Subcutaneous abdominal adipose tissue (tissue), 5 donors: ENCODE results near the gene WDR90.

Experiments
- H3K27ac ChIP-seq: one replicate; pipeline ENCODE4 v1.7.0; 2013; ENCODE audit warnings: low read depth, mild to moderate bottlenecking, inconsistent platforms, low read length, moderate library complexity
- H3K27me3 ChIP-seq, 5 donors: one replicate each; pipeline ENCODE4 v1.7.0; 2013; ENCODE audit warnings: low read length in 5 of 5, inconsistent platforms in 1 of 5; ENCODE audit not compliant: control insufficient read depth in 5 of 5, insufficient read depth in 4 of 5
- H3K36me3 ChIP-seq, 5 donors: one replicate each; pipeline ENCODE4 v1.7.0; 2013; ENCODE audit warnings: low read length in 5 of 5; ENCODE audit not compliant: control insufficient read depth in 5 of 5, insufficient read depth in 5 of 5
- H3K4me1 ChIP-seq, 5 donors: one replicate each; pipeline ENCODE4 v1.7.0; 2013; ENCODE audit warnings: low read length in 5 of 5, mild to moderate bottlenecking in 3 of 5, moderate library complexity in 1 of 5; ENCODE audit not compliant: control insufficient read depth in 5 of 5, insufficient read depth in 5 of 5
- H3K4me3 ChIP-seq, 5 donors: one replicate each; pipeline ENCODE4 v1.7.0; 2013; ENCODE audit warnings: low read length in 5 of 5, low read depth in 1 of 5
- H3K9ac ChIP-seq, 5 donors: one replicate each; pipeline ENCODE4 v1.7.0; 2013; ENCODE audit warnings: low read length in 5 of 5, mild to moderate bottlenecking in 4 of 5, moderate library complexity in 3 of 5
- H3K9me3 ChIP-seq, 5 donors: one replicate each; pipeline ENCODE4 v1.7.0; 2013; ENCODE audit warnings: low read length in 5 of 5; ENCODE audit not compliant: control insufficient read depth in 5 of 5
- donor health status: healthy.
- donor health status: healthy.
- donor health status: healthy.
- donor health status: healthy.
- donor health status: healthy.

The WDR90 gene

DNA sequence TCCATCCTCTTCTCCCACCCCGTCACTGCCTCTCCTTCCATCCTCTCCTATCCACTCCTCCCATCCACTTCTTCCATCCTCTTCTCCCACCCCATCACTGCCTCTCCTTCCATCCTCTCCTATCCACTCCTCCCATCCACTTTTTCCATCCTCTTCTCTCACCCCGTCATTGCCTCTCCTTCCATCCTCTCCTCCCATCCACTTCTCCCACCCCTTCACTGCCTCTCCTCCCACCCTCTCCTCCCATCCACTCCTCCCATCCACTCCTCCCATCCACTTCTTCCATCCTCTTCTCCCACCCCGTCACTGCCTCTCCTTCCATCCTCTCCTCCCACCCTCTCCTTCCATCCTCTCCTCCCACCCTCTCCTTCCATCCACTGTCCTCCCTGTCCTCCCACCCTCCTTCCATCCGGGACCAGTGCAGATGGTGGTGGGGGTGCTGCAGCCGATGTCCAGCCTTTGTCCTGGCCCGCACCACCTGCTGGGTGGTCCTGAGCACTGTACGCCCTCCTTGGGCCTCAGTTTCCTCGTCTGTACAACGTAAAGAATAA is 17.3 kb upstream of the WDR90 start:
- Histone ChIP-seq H3K4me1 (peaks cover 1 to 45% (median 34%) of the 10 kb centered on the region in 5 donors), H3K27me3 (peaks cover 0 to 2% (median 0%) of the 10 kb centered on the region in 5 donors), H3K9me3 (no peaks in the 10 kb centered on the region), H3K27ac (no peak overlapping the region), H3K9ac (no peak overlapping the region), H3K4me3 (no peak overlapping the region), H3K36me3 (peaks cover 0 to 36% (median 19%) of the 10 kb centered on the region in 5 donors)

GRCh38 chr16:632486-633335 is 16.5 kb upstream of the WDR90 start:
- no peak overlapping the region for H3K27ac ChIP-seq
- no peak overlapping the region for H3K9ac ChIP-seq
- H3K4me3 ChIP-seq = no peak overlapping the region
- peaks cover 1 to 48% (median 40%) of the 10 kb centered on the region in 5 donors for H3K4me1 ChIP-seq
- no peaks in the 10 kb centered on the region for H3K9me3 ChIP-seq
- peaks cover 0 to 29% (median 18%) of the 10 kb centered on the region in 5 donors for H3K36me3 ChIP-seq
- H3K27me3 ChIP-seq = peaks cover 0 to 2% (median 0%) of the 10 kb centered on the region in 5 donors

- Histone ChIP-seq H3K27me3 (peaks cover 0 to 2% (median 0%) of the 10 kb centered on the region in 5 donors), H3K9me3 (no peaks in the 10 kb centered on the region), H3K4me3 (no peak overlapping the region), H3K27ac (no peak overlapping the region), H3K9ac (no peak overlapping the region), H3K4me1 (peaks cover 1 to 52% (median 41%) of the 10 kb centered on the region in 5 donors), H3K36me3 (peaks cover 0 to 21% (median 13%) of the 10 kb centered on the region in 5 donors)
These were observed 15.7 kb upstream of the WDR90 start for GRCh38 chr16:633336-634050.

DNA sequence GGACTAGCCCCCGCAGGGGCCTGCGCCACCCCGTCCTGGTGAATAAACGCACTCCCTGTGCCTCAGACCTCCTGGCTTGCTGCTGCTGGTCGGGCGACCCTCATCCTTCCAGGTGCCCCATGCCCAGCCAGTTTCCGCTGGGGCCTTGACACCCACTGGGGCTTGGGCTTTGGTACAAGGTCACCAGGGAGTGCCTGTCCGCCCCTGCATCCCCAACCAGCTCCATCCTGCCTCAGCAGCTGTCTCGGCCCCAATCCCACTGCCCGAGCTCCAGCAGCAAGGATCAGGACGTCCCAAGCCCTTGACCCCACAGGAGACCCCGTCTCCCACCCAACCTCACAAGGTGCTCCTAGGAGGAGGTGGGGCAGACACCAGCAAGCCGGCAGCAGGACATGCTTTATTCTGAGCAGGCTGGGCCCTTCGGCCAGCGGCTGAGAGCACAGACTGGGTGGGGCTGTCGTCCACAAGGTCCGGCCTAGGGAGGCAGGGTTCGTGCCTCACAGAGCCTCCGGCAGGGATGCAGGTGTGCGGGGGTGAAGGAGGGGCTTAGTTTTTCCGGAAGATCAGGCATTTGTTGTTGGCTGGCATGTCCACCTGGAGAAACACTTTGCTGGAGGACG is 15.0 kb upstream of the WDR90 start:
- no peak overlapping the region for H3K4me3 ChIP-seq
- H3K9ac ChIP-seq = no peak overlapping the region
- H3K27ac ChIP-seq = no peak overlapping the region
- H3K4me1 ChIP-seq = peaks cover 1 to 50% (median 41%) of the 10 kb centered on the region in 5 donors
- H3K27me3 ChIP-seq = peaks cover 0 to 2% (median 0%) of the 10 kb centered on the region in 5 donors
- H3K9me3 ChIP-seq = no peaks in the 10 kb centered on the region
- peaks cover 0 to 18% (median 11%) of the 10 kb centered on the region in 5 donors for H3K36me3 ChIP-seq

GRCh38 chr16:634996-635395 is 14.2 kb upstream of the WDR90 start:
- H3K27me3 ChIP-seq = peaks cover 0 to 2% (median 0%) of the 10 kb centered on the region in 5 donors
- H3K4me1 ChIP-seq = peaks cover 1 to 41% (median 32%) of the 10 kb centered on the region in 5 donors
- peak overlapping the region in 2 of 5 donors; percentile 86 to 92 for H3K4me3 ChIP-seq
- H3K9me3 ChIP-seq = no peaks in the 10 kb centered on the region
- peaks cover 0 to 18% (median 11%) of the 10 kb centered on the region in 5 donors for H3K36me3 ChIP-seq
- H3K27ac ChIP-seq = no peak overlapping the region
- H3K9ac ChIP-seq = peak overlapping the region in 1 of 5 donors; percentile 84

GRCh38 chr16:635573-636205 is 13.5 kb upstream of the WDR90 start:
- Histone ChIP-seq H3K9me3 (no peaks in the 10 kb centered on the region), H3K4me1 (peaks cover 1 to 35% (median 26%) of the 10 kb centered on the region in 5 donors), H3K27ac (peak overlapping the region; percentile 93), H3K27me3 (peaks cover 0 to 2% (median 0%) of the 10 kb centered on the region in 5 donors), H3K36me3 (peaks cover 0 to 18% (median 11%) of the 10 kb centered on the region in 5 donors), H3K9ac (peak overlapping the region in 4 of 5 donors; percentile 84 to 94 (median 86)), H3K4me3 (peak overlapping the region in 4 of 5 donors; percentile 81 to 92 (median 86))

GRCh38 chr16:636206-637080 is 12.7 kb upstream of the WDR90 start, which contains the start of gene METTL26:
METTL26 (minus strand) TSS chr16:636305; CDS start chr16:636290, 15 bp downstream.
- H3K27ac ChIP-seq = peak within 1 kb of the TSS; percentile 93
- H3K9ac ChIP-seq = peak within 1 kb of the TSS; percentile 63 to 94 (median 84)
- peaks cover 0 to 18% (median 11%) of the 10 kb centered on the region in 5 donors for H3K36me3 ChIP-seq
- peaks cover 0 to 2% (median 0%) of the 10 kb centered on the region in 5 donors for H3K27me3 ChIP-seq
- H3K9me3 ChIP-seq = no peaks in the 10 kb centered on the region
- H3K4me3 ChIP-seq = peak within 1 kb of the TSS; percentile 63 to 92 (median 86)
- H3K4me1 ChIP-seq = peaks cover 1 to 34% (median 30%) of the 10 kb centered on the region in 5 donors

- Histone ChIP-seq H3K27me3 (peaks cover 0 to 2% (median 0%) of the 10 kb centered on the region in 5 donors), H3K27ac (peak overlapping the region; percentile 93), H3K36me3 (peaks cover 0 to 18% (median 11%) of the 10 kb centered on the region in 5 donors), H3K4me1 (peaks cover 1 to 42% (median 31%) of the 10 kb centered on the region in 5 donors), H3K4me3 (peak overlapping the region; percentile 46 to 92 (median 86)), H3K9ac (peak overlapping the region in 3 of 5 donors; percentile 37 to 94 (median 88)), H3K9me3 (no peaks in the 10 kb centered on the region)
These were observed 11.8 kb upstream of the WDR90 start for GRCh38 chr16:637081-638018.
